ENCODE data around the gene ZNF579.
"Not testable (repeated sequence)": the region's sequence is repeated elsewhere in the genome, so short reads cannot be mapped to it uniquely, and the experiment has no call there.

The ZNF579 gene

GRCh38 chr19:55536951-55537740 lies 43.5 kb downstream of the ZNF579 start, which contains the start of gene SBK2:
Gene SBK2 (minus strand): TSS chr19:55537133. CDS start chr19:55536294, 839 bp downstream.
- DNase-seq, result no peak

- DNase-seq, result no peak
Measured at GRCh38 chr19:55536366-55536765, 44.3 kb downstream of the ZNF579 start.

DNA sequence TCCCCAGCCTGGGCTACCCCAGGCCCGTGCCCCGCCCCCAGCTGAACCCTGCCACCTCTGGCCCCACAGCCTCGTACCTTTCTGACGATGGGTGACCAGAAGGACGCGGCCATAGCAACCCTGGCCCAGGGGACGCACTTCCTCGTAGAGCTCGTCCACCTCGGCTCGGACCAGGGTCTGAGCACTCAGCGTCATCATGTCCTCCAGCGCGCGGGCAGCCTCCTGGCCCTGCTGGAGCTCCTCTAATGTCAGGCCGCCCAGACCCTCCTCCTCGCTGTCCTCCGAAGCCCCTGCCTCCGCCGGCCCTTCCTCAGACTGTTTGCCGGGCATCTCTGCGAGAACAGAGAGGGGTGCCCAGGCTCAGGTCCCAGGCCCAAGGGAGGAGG lies 44.7 kb downstream of the ZNF579 start:
- no peak for DNase-seq

GRCh38 chr19:55535173-55535964 lies 45.3 kb downstream of the ZNF579 start:
- no peak for DNase-seq

- not testable (repeated sequence) for DNase-seq
Measured at GRCh38 chr19:55534280-55534679, 46.4 kb downstream of the ZNF579 start.

DNA sequence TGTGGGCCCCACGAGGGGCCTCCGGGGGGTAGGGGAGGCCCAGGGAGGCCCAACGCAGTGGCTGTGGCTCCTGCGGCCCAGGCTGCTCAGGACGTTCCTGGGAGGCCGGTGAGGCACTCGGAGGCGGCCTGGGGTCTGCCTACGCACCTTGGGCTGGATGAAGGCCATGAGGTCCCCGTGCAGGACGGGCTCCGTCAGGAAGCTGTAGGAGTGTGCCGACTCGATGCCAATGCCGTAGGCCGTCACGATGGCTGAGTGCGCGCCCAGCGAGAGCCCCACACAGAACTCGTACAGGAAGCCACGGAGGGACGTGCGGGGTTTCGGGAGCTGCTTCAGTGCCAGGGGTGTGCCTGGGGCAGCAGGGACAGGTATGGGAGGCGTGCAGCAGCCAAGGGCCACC lies 49.7 kb downstream of the ZNF579 start:
- DNase-seq, result no peak

DNA sequence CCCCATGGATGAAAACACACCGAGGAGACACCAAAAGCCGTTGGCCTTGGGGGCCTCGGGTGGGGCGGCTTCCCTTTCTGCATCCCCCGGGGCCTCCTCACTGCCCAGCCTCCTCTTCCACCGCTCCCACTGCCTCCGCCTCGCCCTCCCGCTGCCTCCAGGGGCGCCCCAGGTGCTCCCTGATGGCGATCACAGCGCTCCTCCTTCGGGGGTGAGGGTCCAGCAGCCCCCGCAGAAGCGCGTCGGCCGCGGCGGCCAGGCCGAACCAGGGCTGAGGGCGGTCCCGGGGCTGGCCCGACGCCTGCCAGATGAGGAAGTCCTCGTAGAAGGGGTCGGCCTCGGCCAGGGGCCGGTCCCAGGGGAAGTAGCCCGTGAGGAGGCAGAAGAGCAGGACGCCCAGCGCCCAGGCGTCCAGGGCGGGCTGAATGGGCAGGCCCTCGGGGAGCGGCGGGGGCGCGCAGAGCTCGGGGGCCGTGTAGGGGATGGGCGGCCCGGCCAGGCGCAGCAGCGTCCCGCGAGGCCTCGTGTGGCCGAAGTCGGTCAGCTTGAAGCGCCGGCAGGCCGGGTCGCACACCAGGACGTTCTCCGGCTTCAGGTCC lies 50.9 kb downstream of the ZNF579 start:
- DNase-seq, result no peak

- no peak for DNase-seq
Measured at GRCh38 chr19:55528030-55528803, 52.4 kb downstream of the ZNF579 start.

GRCh38 chr19:55527197-55528029 lies 53.2 kb downstream of the ZNF579 start:
- no peak for DNase-seq

Measured in CD4-positive, alpha-beta T cell treated with Interferon alpha-2 for 1 hour (primary cell).